GM21423 (cell line): ENCODE results near the gene BMP2.

ENCODE experiments used
- ATAC-seq: cut with Tn5 transposase; IDR thresholded peaks from one replicate; pipeline ENCODE4 v1.9.1; 2021; ENCODE audit warnings: mild to moderate bottlenecking, moderate library complexity; ENCODE audit not compliant: unreplicated experiment

The BMP2 gene

GRCh38 chr20:6767536-6768227, at the start of gene BMP2:
Gene BMP2, plus strand, starts transcription at chr20:6767686. Its CDS starts 2,441 bp downstream, at chr20:6770127.
- ATAC-seq = peak; percentile 60

GRCh38 chr20:6718662-6719368, 48.7 kb upstream of the BMP2 start:
- no peak for ATAC-seq

GRCh38 chr20:6719369-6719721, 48.1 kb upstream of the BMP2 start:
- no peak for ATAC-seq

- no peak for ATAC-seq
Observed at GRCh38 chr20:6726761-6727160, 40.7 kb upstream of the BMP2 start.

GRCh38 chr20:6730672-6731328, 36.7 kb upstream of the BMP2 start:
- ATAC-seq = no peak

- ATAC-seq = no peak
Observed at GRCh38 chr20:6732001-6732447, 35.5 kb upstream of the BMP2 start.

- ATAC-seq = no peak
Observed at GRCh38 chr20:6732851-6733250, 34.6 kb upstream of the BMP2 start.

- no peak for ATAC-seq
Observed at GRCh38 chr20:6733965-6734364, 33.5 kb upstream of the BMP2 start.

- ATAC-seq = no peak
Observed at GRCh38 chr20:6735942-6736845, 31.3 kb upstream of the BMP2 start.

GRCh38 chr20:6739406-6739805, 28.1 kb upstream of the BMP2 start:
- ATAC-seq = no peak

GRCh38 chr20:6740096-6740495, 27.4 kb upstream of the BMP2 start:
- ATAC-seq = no peak

- no peak for ATAC-seq
Observed at GRCh38 chr20:6744180-6744579, 23.3 kb upstream of the BMP2 start.

GRCh38 chr20:6744805-6745204, 22.7 kb upstream of the BMP2 start:
- no peak for ATAC-seq

- ATAC-seq = no peak
Observed at GRCh38 chr20:6746901-6747609, 20.4 kb upstream of the BMP2 start.

GRCh38 chr20:6750438-6750837, 17.0 kb upstream of the BMP2 start:
- no peak for ATAC-seq

- no peak for ATAC-seq
Observed at GRCh38 chr20:6756693-6757595, 10.5 kb upstream of the BMP2 start.

GRCh38 chr20:6764619-6765018, 2.9 kb upstream of the BMP2 start:
- ATAC-seq = no peak

GRCh38 chr20:6765469-6766058, 1.9 kb upstream of the BMP2 start:
- no peak for ATAC-seq

- no peak for ATAC-seq
Observed at GRCh38 chr20:6766433-6766832, 1.1 kb upstream of the BMP2 start.
